Measurements from ENCODE around the gene OPRPN. TPM values are rescaled to one million over a fixed set of nuclear protein-coding genes. Genes with fewer than 3 reads are reported as not detected.

OPRPN gene
- total RNA-seq (not detected), polyA plus RNA-seq (not detected)
- long read RNA-seq, donor 1: 0 reads
- long read RNA-seq, donor 2: 0 reads
- long read RNA-seq, donor 3: 0 reads
- long read RNA-seq, donor 4: 0 reads

GRCh38 chr4:70397580-70397979, at the start of gene OPRPN:
OPRPN (plus strand) TSS chr4:70397940; CDS start chr4:70399286, 1,346 bp downstream.
- Histone ChIP-seq H3K27ac (ENCODE audit: low read length) (no peak within 1 kb of the TSS), H3K27me3 (ENCODE audit: control insufficient read depth, insufficient read depth) (no peaks in the 10 kb centered on the region), H3K4me3 (ENCODE audit: low read length) (no peak within 1 kb of the TSS), H3K9me3 (ENCODE audit: control insufficient read depth, low read length) (no peaks in the 10 kb centered on the region), H3K4me1 (ENCODE audit: control insufficient read depth, insufficient read depth, low read length) (no peaks in the 10 kb centered on the region)
- intact Hi-C loops (cut with DNase I): no loop called here
- ATAC-seq (no peak), DNase-seq (no peak)

GRCh38 chr4:70356185-70356584, 41.6 kb upstream of the OPRPN start:
- Histone ChIP-seq H3K4me1 (ENCODE audit: control insufficient read depth, insufficient read depth, low read length) (no peaks in the 10 kb centered on the region), H3K27me3 (ENCODE audit: control insufficient read depth, insufficient read depth) (no peaks in the 10 kb centered on the region), H3K9me3 (ENCODE audit: control insufficient read depth, low read length) (no peaks in the 10 kb centered on the region), H3K27ac (ENCODE audit: low read length) (no peak overlapping the region), H3K4me3 (ENCODE audit: low read length) (no peak overlapping the region)
- DNase-seq (no peak), ATAC-seq (no peak)
- 55% methylated on average over 1 of the region's 1 CpG for WGBS
- intact Hi-C loops (cut with DNase I): no loop called here

GRCh38 chr4:70359115-70359661, 38.6 kb upstream of the OPRPN start:
- DNase-seq (no peak), ATAC-seq (no peak)
- no peaks in the 10 kb centered on the region for H3K27me3 ChIP-seq (ENCODE audit: control insufficient read depth, insufficient read depth)
- H3K27ac ChIP-seq (ENCODE audit: low read length): no peak overlapping the region
- WGBS: 44% methylated on average over 3 of the region's 3 CpGs
- H3K9me3 ChIP-seq (ENCODE audit: control insufficient read depth, low read length): no peaks in the 10 kb centered on the region
- H3K4me1 ChIP-seq (ENCODE audit: control insufficient read depth, insufficient read depth, low read length): no peaks in the 10 kb centered on the region
- intact Hi-C loops (cut with DNase I): no loop called here
- H3K4me3 ChIP-seq (ENCODE audit: low read length): no peak overlapping the region

GRCh38 chr4:70360460-70360859, 37.3 kb upstream of the OPRPN start, which contains the start of gene SMR3A:
SMR3A (plus strand) TSS chr4:70360760; CDS start chr4:70362116, 1,356 bp downstream.
- DNase-seq (no peak), ATAC-seq (no peak)
- H3K27ac ChIP-seq (ENCODE audit: low read length): no peak within 1 kb of the TSS
- intact Hi-C loops (cut with DNase I): no loop called here
- H3K9me3 ChIP-seq (ENCODE audit: control insufficient read depth, low read length): no peaks in the 10 kb centered on the region
- H3K4me3 ChIP-seq (ENCODE audit: low read length): no peak within 1 kb of the TSS
- H3K4me1 ChIP-seq (ENCODE audit: control insufficient read depth, insufficient read depth, low read length): no peaks in the 10 kb centered on the region
- WGBS: 61% methylated on average over 3 of the region's 3 CpGs
- no peaks in the 10 kb centered on the region for H3K27me3 ChIP-seq (ENCODE audit: control insufficient read depth, insufficient read depth)

GRCh38 chr4:70364002-70364401, 33.7 kb upstream of the OPRPN start:
- ATAC-seq: no peak
- H3K4me3 ChIP-seq (ENCODE audit: low read length): no peak overlapping the region
- no peaks in the 10 kb centered on the region for H3K9me3 ChIP-seq (ENCODE audit: control insufficient read depth, low read length)
- no peaks in the 10 kb centered on the region for H3K4me1 ChIP-seq (ENCODE audit: control insufficient read depth, insufficient read depth, low read length)
- intact Hi-C loops (cut with DNase I): no loop called here
- WGBS: 83% methylated on average over 5 of the region's 5 CpGs
- DNase-seq: no peak
- no peak overlapping the region for H3K27ac ChIP-seq (ENCODE audit: low read length)
- H3K27me3 ChIP-seq (ENCODE audit: control insufficient read depth, insufficient read depth): no peaks in the 10 kb centered on the region

GRCh38 chr4:70365479-70365878, 32.3 kb upstream of the OPRPN start:
- no peaks in the 10 kb centered on the region for H3K4me1 ChIP-seq (ENCODE audit: control insufficient read depth, insufficient read depth, low read length)
- DNase-seq (no peak), ATAC-seq (no peak)
- no peaks in the 10 kb centered on the region for H3K27me3 ChIP-seq (ENCODE audit: control insufficient read depth, insufficient read depth)
- 39% methylated on average over 2 of the region's 2 CpGs for WGBS
- H3K9me3 ChIP-seq (ENCODE audit: control insufficient read depth, low read length): no peaks in the 10 kb centered on the region
- no peak overlapping the region for H3K27ac ChIP-seq (ENCODE audit: low read length)
- intact Hi-C loops (cut with DNase I): no loop called here
- H3K4me3 ChIP-seq (ENCODE audit: low read length): no peak overlapping the region

- no peaks in the 10 kb centered on the region for H3K27me3 ChIP-seq (ENCODE audit: control insufficient read depth, insufficient read depth)
- no peak overlapping the region for H3K4me3 ChIP-seq (ENCODE audit: low read length)
- H3K4me1 ChIP-seq (ENCODE audit: control insufficient read depth, insufficient read depth, low read length): no peaks in the 10 kb centered on the region
- no peaks in the 10 kb centered on the region for H3K9me3 ChIP-seq (ENCODE audit: control insufficient read depth, low read length)
- DNase-seq (no peak), ATAC-seq (no peak)
- intact Hi-C loops (cut with DNase I): no loop called here
- 92% methylated on average over 1 of the region's 1 CpG for WGBS
- no peak overlapping the region for H3K27ac ChIP-seq (ENCODE audit: low read length)
Observed at GRCh38 chr4:70367813-70368212, 29.9 kb upstream of the OPRPN start.

GRCh38 chr4:70371987-70372386, 25.8 kb upstream of the OPRPN start:
- Histone ChIP-seq H3K4me1 (ENCODE audit: control insufficient read depth, insufficient read depth, low read length) (no peaks in the 10 kb centered on the region), H3K4me3 (ENCODE audit: low read length) (no peak overlapping the region), H3K27ac (ENCODE audit: low read length) (no peak overlapping the region), H3K27me3 (ENCODE audit: control insufficient read depth, insufficient read depth) (no peaks in the 10 kb centered on the region), H3K9me3 (ENCODE audit: control insufficient read depth, low read length) (no peaks in the 10 kb centered on the region)
- intact Hi-C loops (cut with DNase I): no loop called here
- ATAC-seq: no peak
- 82% methylated on average over 4 of the region's 4 CpGs for WGBS
- DNase-seq: no peak

- DNase-seq (no peak), ATAC-seq (no peak)
- no peak overlapping the region for H3K27ac ChIP-seq (ENCODE audit: low read length)
- WGBS: 69% methylated on average over 3 of the region's 3 CpGs
- intact Hi-C loops (cut with DNase I): no loop called here
- H3K4me3 ChIP-seq (ENCODE audit: low read length): no peak overlapping the region
- no peaks in the 10 kb centered on the region for H3K27me3 ChIP-seq (ENCODE audit: control insufficient read depth, insufficient read depth)
- no peaks in the 10 kb centered on the region for H3K4me1 ChIP-seq (ENCODE audit: control insufficient read depth, insufficient read depth, low read length)
- H3K9me3 ChIP-seq (ENCODE audit: control insufficient read depth, low read length): no peaks in the 10 kb centered on the region
Observed at GRCh38 chr4:70372760-70373159, 25.0 kb upstream of the OPRPN start.

GRCh38 chr4:70380578-70380977, 17.2 kb upstream of the OPRPN start:
- H3K27me3 ChIP-seq (ENCODE audit: control insufficient read depth, insufficient read depth): no peaks in the 10 kb centered on the region
- no peak overlapping the region for H3K4me3 ChIP-seq (ENCODE audit: low read length)
- intact Hi-C loops (cut with DNase I): no loop called here
- H3K27ac ChIP-seq (ENCODE audit: low read length): no peak overlapping the region
- ATAC-seq: no peak
- 80% methylated on average over 3 of the region's 3 CpGs for WGBS
- H3K9me3 ChIP-seq (ENCODE audit: control insufficient read depth, low read length): no peaks in the 10 kb centered on the region
- no peak for DNase-seq
- no peaks in the 10 kb centered on the region for H3K4me1 ChIP-seq (ENCODE audit: control insufficient read depth, insufficient read depth, low read length)

- H3K4me1 ChIP-seq (ENCODE audit: control insufficient read depth, insufficient read depth, low read length): no peaks in the 10 kb centered on the region
- intact Hi-C loops (cut with DNase I): no loop called here
- H3K27me3 ChIP-seq (ENCODE audit: control insufficient read depth, insufficient read depth): no peaks in the 10 kb centered on the region
- no peak within 1 kb of the TSS for H3K4me3 ChIP-seq (ENCODE audit: low read length)
- H3K27ac ChIP-seq (ENCODE audit: low read length): no peak within 1 kb of the TSS
- no peak for ATAC-seq
- no peaks in the 10 kb centered on the region for H3K9me3 ChIP-seq (ENCODE audit: control insufficient read depth, low read length)
- DNase-seq: no peak
- WGBS: 56% methylated on average over 5 of the region's 5 CpGs
Observed at GRCh38 chr4:70382691-70383181, 15.0 kb upstream of the OPRPN start, which contains the start of gene SMR3B. SMR3B (plus strand) TSS chr4:70383131; CDS start chr4:70384511, 1,380 bp downstream.

All from right cardiac atrium (tissue), 5 donors.